Esophagus muscularis mucosa (tissue), 3 donors: ENCODE measurements around the gene LRRC14B.
"Not testable (repeated sequence)": the region's sequence is repeated elsewhere in the genome, so short reads cannot be mapped to it uniquely, and the experiment has no call there.

ENCODE experiments used
- POLR2A ChIP-seq: fragments of 450-650 bp; IDR thresholded peaks from one replicate; pipeline ENCODE4 v1.6.1; 2017; ENCODE audit warnings: antibody characterized with exemption, moderate library complexity, mild to moderate bottlenecking, low read depth
- POLR2AphosphoS5 ChIP-seq, 2 donors: sonication (generic); formaldehyde crosslinking; IDR thresholded peaks; one replicate each; pipeline ENCODE4 v1.6.1; 2017; ENCODE audit warnings: antibody characterized with exemption in 2 of 2
- TF ChIP-seq, protein P1 (sequence below), 3 experiments: fragments of 200-600 bp in 2 of 3; fragments of 450-650 bp in 1 of 3; sonication (generic) in 2 of 3; IDR thresholded peaks; one replicate each; pipeline ENCODE4 v1.5.1; 2017 to 2019; ENCODE audit warnings: antibody characterized with exemption in 3 of 3, mild to moderate bottlenecking in 2 of 3, moderate library complexity in 1 of 3

DNA sequence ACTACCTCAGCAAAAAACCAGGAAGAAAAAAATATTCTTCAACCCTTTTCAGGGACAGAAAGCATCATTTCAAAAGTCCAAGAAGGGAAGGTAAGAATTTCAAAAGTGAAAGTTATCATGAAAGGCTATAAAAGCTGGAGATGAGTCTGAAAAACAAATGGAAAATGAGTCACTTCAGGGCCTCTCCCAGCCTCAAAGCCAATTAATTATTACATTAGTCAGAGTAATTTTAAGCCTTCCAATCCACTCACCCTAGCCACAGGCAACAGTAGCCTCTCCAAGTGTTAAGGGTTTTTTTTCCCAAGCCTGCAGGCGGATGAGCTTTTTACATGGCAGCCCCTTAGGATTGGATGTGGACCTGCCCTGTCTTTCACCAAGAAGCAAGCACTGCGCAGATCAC is 24.0 kb downstream of the LRRC14B start:
- not testable (repeated sequence) for TF ChIP-seq POLR2AphosphoS5 (IDR thresholded peaks at IDR 0.05); POLR2A
- TF ChIP-seq, protein P1, sequence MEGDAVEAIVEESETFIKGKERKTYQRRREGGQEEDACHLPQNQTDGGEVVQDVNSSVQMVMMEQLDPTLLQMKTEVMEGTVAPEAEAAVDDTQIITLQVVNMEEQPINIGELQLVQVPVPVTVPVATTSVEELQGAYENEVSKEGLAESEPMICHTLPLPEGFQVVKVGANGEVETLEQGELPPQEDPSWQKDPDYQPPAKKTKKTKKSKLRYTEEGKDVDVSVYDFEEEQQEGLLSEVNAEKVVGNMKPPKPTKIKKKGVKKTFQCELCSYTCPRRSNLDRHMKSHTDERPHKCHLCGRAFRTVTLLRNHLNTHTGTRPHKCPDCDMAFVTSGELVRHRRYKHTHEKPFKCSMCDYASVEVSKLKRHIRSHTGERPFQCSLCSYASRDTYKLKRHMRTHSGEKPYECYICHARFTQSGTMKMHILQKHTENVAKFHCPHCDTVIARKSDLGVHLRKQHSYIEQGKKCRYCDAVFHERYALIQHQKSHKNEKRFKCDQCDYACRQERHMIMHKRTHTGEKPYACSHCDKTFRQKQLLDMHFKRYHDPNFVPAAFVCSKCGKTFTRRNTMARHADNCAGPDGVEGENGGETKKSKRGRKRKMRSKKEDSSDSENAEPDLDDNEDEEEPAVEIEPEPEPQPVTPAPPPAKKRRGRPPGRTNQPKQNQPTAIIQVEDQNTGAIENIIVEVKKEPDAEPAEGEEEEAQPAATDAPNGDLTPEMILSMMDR (IDR thresholded peaks at IDR 0.05): not testable (repeated sequence)
